Measurements from ENCODE around the gene UNC45A.
"Not testable (repeated sequence)": the region's sequence is repeated elsewhere in the genome, so short reads cannot be mapped to it uniquely, and the experiment has no call there.

UNC45A gene

DNA sequence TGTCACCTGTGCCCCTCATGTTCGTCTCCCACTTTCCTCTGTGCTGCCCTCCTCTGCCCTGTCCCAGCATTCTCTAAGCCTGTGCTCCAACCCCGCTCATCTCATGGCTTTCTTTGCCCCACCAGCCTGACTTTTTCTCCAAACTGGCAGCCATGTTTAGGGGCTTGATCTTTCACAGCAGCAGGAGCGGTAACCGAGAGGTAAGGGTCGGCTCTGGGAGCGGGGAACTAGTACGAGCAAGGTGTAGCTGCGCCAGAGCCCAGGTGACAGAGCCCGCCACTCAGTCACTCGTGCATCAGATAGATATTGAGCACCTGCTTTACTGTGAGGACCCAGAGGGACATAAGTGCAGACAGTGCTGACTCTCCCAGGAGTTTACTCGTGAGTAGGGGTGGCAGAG lies 18.6 kb upstream of the UNC45A start:
- no peak for DNase-seq

GRCh38 chr15:90917569-90917968 lies 17.5 kb upstream of the UNC45A start:
- DNase-seq, result no peak

DNA sequence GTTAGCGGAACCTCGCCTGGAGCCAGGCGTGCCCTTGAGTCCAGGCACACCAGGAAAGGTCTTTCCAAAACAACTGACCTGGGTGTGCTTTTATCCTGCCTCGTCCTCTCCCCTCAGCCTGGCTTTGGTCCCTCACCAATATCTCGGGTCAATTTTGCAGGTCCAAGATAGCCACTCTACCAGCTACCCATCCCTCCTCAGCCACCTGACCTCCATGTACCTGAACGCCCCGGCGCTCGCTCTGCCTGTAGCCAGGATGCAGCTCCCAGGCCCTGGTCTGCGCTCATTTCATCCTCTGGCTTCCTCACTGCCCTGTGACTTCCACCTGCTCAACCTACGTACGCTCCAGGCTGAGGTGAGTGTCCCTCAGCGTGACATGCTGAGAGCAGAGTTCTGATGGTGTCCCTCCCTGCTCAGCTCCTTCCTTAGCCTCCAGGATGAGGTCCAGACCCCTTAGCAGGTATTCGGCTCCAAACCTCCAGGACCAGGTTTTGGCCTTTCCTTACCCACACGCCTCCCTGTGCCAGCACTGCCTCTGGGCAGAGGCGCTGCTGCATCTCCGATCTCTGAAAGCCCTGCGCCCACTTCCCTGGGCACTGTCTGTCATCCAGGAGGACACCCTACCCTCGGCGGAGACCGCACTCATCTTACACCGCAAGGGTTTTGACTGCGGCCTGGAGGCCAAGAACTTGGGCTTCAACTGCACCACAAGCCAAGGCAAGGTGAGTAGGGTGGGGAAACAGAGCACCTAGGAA lies 16.9 kb upstream of the UNC45A start:
- no peak for DNase-seq

- DNase-seq, result no peak
These were observed 16.2 kb upstream of the UNC45A start for GRCh38 chr15:90918835-90919234.

DNA sequence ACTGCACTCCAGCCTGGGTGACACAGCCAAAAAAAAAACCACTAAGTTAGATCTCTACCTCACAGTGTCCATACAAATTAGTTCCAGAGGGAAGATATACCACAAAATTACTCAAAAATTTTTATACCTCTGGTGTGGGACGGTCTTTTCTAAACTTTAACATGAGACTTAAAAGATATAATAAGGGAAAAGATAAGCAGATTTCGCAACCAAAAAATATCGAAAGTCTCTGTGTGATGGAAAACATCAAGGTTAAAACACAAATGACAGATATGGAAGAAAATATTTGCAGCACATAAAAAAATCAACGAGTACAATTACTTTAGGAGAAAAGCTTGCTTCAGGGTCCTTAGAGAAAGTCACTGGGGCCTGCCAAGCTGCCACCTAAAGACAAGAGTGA lies 13.2 kb upstream of the UNC45A start:
- DNase-seq, result no peak

DNA sequence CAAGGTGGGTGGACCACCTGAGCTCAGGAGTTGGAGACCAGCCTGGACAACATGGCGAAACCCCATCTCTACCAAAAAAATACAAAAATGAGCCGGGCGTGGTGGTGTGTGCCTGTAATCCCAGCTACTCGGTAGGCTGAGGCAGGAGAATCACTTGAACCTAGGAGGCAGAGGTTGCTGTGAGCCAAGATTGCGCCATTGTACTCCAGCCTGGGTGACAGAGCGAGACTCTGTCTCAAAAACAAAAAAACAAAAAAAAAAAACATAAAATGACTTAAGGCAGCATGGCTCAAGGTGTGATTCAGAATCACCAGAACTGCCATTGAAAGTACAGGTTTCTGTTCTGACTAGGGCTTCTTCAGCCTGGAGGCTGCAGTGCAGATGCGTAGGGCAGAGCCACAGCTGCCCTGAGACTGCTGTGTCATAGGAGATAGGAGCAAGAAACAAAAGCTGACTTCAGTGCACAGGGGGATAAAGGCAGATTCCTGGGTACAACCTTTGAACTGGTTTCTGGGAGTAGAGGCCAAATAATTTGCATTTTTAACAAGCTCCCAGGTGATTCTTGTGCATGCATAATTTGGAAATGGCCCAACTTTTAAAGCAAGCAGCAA lies 12.3 kb upstream of the UNC45A start:
- not testable (repeated sequence) for DNase-seq

GRCh38 chr15:90924375-90924774 lies 10.7 kb upstream of the UNC45A start:
- no peak for DNase-seq

DNA sequence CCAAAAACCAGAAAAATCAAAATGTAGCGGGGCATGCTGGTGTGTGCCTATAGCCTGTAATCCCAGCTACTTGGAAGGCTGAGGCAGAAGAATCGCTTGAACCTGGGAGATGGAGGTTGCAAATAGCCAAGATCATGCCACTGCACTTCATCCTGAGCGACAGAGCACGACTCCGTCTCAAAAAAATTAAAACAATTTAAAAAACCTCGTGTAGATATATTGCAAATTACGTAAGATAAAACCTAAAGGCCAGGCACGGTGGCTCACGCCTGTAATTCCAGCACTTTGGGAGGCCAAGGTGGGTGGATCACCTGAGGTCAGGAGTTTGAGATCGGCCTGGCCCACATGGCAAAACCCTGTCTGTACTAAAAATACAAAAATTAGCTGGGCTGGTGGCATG lies 8.3 kb upstream of the UNC45A start:
- not testable (repeated sequence) for DNase-seq

DNA sequence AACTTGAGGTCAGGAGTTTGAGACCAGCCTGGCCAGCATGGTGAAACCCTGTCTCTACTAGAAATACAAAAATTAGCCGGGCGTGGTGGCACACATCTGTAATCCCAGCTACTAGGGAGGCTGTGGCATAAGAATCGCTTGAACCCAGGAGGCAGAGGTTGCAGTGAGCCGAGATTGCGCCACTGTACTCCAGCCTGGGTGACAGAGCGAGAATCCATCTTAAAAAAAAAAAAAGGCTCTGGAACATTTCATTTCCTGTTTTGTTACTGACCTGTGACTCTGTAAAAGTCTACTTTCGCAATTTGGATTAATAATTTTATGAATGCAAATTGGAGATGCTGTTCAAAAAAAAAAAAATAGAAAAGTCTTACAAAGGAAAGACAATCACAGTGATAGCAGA lies 7.0 kb upstream of the UNC45A start:
- DNase-seq, result not testable (repeated sequence)

DNA sequence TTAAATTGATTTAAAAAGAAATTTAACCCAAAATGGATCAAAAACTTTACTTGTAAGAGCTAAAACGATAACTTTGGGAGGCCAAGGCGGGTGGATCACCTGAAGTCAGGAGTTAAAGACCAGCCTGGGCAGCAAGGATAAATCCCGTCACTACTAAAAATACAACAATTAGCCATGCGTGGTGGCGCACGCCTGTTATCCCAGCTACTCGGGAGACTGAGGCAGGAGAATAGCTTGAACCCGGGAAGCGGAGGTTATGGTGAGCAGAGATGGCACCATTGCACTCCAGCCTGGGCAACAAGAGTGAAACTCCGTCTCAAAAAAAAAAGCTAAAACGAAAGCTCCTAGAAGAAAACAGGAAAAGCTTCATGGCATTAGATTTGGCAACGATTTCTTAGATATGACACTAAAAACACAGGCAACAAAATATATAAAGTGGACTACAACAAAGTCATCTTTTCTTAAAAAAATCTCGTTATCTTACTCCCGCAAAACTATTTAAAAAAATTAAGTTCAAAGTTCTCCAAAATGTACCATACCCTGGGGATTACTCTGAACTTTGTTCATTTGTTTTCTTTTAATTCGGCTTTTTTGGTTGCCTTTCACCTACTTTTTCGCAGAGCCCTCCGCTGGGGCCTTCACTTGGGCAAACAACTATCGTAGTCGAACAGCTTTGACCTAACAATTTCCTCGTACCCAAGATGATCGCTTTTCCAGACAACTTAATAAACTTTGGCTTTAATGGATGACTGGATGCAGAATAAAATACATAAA lies 5.7 kb upstream of the UNC45A start:
- no peak for DNase-seq

GRCh38 chr15:90930861-90931574 lies 4.1 kb upstream of the UNC45A start:
- peak; percentile 16 for DNase-seq

- no peak for DNase-seq
These were observed 3.6 kb upstream of the UNC45A start for GRCh38 chr15:90931575-90931827.

DNA sequence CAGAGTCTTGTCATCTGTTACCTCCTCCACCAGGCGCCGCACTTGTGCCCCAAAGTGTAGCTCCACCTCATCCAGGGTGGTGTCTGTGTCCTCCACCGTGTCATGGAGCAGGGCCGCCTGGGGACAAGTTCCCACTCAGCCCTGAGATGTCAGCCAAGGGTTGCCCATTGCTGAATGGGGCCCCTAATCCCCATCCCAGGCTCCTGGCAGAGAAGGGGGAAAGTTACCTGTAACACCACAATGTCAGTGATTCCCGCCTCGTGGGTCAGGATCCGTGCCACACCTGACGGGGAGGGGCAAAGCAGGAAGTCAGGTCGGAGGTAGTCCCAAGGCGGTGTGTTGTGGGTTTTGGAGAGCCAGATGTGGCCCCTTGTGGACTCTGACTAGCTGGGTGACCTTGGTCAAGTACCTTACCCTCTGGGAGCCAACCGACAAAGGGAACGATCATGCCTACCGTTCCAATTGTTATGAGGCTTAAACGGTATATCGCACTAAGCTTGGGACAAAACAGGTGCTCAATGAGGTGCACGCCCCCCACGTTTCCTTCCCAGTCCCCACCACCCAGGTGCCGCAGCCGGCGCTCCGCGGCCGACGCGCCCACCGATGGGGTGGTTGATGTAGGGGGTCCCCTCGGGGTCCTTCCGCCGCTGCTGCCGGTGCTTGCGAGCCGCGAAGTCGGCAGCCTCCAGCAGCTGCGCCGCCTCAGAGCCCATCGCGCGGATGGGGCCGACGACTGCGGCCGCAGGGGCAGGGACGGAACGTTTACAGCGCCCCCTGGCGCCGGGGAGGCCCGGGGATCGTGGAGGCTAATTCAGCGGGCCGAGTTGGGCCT lies 3.0 kb upstream of the UNC45A start, which contains the start of gene HDDC3:
TSS of gene HDDC3 (minus strand) at position 722 of the 832 bp plus-strand sequence. CDS start at position 713, 9 bp downstream.
- peak; percentile 87 for DNase-seq

DNA sequence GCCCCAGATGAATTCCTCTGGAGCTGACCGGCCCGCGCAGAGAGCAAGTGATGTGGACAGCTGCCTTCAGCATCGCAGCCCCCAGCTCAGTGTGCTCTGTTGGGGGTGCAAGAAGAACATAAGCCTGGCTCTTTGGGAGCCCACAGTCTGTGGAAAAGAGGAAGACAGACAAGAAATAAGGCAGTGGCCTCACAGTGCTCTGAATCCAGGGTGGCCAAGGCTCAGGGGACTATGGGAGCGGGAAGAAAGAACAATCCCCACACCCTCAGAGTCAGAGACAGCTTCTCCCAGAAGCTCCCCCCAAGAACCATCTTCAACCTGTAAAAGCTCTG lies 2.5 kb upstream of the UNC45A start:
- DNase-seq, result no peak

- DNase-seq, result no peak
These were observed 1.8 kb upstream of the UNC45A start for GRCh38 chr15:90933301-90933700.

DNA sequence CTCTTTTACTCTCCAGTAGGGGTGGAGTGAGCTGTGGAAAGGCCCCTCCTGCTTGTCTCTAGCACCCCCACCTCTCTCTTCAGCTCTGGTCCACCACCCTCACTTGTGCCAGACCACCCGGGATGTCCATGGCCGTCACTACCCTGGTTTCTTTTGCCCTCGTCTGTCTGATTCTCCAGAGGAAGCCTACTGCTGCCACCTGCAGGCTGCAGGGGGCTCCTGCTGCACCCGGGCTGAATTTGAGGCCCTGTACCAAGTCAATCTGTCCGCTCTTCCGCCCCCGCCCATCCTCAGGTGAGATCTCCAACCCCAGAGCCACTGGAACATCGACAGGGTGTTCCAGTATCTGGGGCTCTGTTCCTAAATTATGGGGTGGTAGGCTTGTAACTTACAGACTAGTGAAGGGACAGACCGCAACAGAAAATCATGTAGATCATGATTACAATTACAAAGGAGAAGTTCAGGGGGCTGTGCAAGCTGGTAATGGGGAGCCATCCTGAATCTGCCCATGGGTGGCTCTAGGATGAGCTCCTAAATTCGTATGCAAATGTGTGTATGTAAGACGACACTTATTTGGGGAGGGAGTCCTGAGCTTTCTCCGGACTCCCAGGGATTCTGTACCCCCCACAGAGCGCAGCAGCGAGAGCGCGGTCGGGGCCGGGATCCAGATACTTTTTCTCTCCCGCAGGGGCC lies 683 bp upstream of the UNC45A start:
- peak; percentile 76 for DNase-seq

DNA sequence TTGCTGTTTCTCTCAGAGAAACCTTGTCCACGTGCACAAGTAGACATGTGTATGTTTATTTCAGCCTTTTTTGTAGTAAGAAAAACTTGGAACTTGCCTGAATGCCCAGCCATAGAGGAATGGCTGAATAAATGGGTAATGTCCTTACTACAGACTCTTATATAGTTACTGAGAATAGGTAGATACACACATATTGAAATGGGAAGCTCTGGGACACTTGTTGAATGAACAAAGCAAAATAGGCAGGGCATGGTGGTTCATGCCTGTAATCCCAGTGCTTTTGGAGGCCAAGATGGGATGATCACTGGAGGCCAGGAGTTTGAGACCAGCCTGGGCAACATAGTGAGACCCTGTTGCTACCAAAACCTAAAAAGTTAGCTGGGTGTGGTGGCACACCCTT lies 1.7 kb downstream of the UNC45A start:
- no peak for DNase-seq

DNA sequence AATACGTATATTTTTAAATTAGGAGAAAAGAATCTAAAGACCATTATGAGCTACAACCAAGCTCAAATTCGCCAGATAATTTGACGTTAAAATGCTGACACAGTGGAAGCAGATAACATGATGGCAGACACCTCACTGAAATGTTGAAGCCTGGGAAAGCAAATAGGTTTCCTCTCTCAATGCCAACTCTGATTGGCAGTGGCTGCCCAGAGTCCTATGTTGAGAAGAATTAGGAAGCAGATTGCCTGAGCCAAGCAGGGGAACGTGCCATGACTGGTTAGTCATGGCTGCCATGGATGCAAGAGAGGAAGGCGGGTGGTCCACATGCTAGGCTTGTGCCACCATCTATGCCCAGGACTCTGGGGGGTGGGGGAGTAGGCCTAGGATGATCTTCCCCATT lies 3.2 kb downstream of the UNC45A start:
- DNase-seq, result no peak

DNA sequence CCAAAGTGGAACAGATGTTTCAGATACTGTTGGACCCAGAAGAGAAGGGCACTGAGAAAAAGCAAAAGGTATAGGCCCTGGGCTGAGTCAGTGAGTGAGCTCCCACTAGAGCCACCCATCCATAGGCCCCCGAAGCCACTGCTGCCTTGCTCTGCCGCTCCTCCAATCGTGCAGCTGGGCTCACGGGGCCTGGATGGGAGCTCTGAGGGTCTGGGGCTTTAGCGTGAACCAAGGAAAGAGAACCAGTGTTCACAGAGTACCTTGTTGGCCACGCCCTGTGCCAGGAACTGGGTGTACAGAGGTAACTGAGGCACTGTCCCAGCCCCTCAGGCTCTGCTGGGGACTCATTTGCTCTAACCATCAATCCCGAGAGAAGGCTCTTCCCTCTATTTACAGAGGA lies 4.7 kb downstream of the UNC45A start:
- no peak for DNase-seq

DNA sequence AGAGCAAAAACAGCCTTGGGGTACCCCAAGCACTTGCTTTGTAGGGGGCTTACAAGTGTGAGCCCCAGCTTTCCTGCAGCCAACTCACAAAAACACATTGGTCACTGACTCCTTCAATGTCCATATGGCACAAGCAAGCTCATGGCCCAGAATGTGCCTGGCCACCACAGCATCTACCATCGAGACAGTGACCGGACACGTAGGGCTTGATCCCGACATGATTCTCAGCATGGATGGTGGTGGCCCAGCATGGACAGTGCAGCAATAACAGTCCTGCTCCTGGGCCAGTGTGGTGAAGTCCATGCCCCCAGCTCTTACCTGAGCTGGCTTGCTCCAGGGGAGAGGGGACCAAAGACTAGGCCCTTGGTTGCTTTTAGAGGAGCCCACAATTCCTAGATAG lies 6.0 kb downstream of the UNC45A start:
- no peak for DNase-seq

DNA sequence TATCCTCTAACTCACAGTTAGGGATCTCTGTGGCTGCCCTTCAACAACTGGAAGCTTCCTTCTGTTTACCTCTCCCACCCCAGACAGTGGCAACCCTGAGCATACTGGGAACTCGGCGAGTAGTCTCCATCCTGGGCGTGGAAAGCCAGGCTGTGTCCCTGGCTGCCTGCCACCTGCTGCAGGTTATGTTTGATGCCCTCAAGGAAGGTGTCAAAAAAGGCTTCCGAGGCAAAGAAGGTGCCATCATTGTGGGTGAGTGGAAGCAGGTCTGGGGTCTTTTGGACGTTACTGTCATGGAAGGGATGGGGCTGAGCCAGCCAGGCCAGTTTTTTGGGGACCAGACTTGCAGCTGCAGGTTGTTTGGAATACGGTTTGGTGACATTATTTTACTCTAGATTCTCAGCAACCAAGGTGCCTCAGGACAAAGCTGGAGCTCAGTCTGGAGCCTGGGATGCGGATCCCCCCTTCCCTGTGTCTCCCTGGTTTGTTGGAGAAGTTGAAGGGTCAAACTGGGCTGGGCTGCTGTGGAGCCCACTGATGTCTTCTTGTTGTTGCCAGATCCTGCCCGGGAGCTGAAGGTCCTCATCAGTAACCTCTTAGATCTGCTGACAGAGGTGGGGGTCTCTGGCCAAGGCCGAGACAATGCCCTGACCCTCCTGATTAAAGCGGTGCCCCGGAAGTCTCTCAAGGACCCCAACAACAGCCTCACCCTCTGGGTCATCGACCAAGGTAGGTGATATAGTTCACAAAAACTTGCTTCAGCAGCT lies 7.5 kb downstream of the UNC45A start:
- no peak for DNase-seq
